GM21390 (cell line): ENCODE results near the gene PDS5A.
A peak's percentile ranks its signal among the peaks of the same experiment; 100 is the strongest.
"Not testable (repeated sequence)": the region's sequence is repeated elsewhere in the genome, so short reads cannot be mapped to it uniquely, and the experiment has no call there.

Experiments used
- ATAC-seq: cut with Tn5 transposase; IDR thresholded peaks from one replicate; pipeline ENCODE4 v1.9.1; 2021; ENCODE audit not compliant: unreplicated experiment

The PDS5A gene

GRCh38 chr4:39977489-39978377, at the start of gene PDS5A:
PDS5A (minus strand) TSS chr4:39977911; CDS start chr4:39976577, 1,334 bp downstream.
- ATAC-seq = peak; percentile 72

- ATAC-seq = not testable (repeated sequence)
These were observed 46.3 kb upstream of the PDS5A start for GRCh38 chr4:40024049-40024448.

GRCh38 chr4:40021116-40021515, 43.4 kb upstream of the PDS5A start:
- not testable (repeated sequence) for ATAC-seq

- no peak for ATAC-seq
These were observed 42.5 kb upstream of the PDS5A start for GRCh38 chr4:40020221-40020620.

- ATAC-seq = no peak
These were observed 38.3 kb upstream of the PDS5A start for GRCh38 chr4:40016007-40016406.

GRCh38 chr4:40003986-40004385, 26.3 kb upstream of the PDS5A start:
- ATAC-seq = no peak

GRCh38 chr4:40000711-40001110, 23.0 kb upstream of the PDS5A start:
- no peak for ATAC-seq

- no peak for ATAC-seq
These were observed 21.1 kb upstream of the PDS5A start for GRCh38 chr4:39998659-39999345.

- ATAC-seq = no peak
These were observed 19.1 kb upstream of the PDS5A start for GRCh38 chr4:39996811-39997210.

GRCh38 chr4:39994406-39994805, 16.7 kb upstream of the PDS5A start:
- ATAC-seq = no peak

- ATAC-seq = not testable (repeated sequence)
These were observed 11.7 kb upstream of the PDS5A start for GRCh38 chr4:39989381-39989780.

- ATAC-seq = no peak
These were observed 9.8 kb upstream of the PDS5A start for GRCh38 chr4:39987485-39987884.

GRCh38 chr4:39978904-39979303, 1.2 kb upstream of the PDS5A start:
- ATAC-seq = no peak

GRCh38 chr4:39978378-39978775, 666 bp upstream of the PDS5A start:
- no peak for ATAC-seq

- ATAC-seq = peak; percentile 24
These were observed 694 bp downstream of the PDS5A start for GRCh38 chr4:39976945-39977488.

GRCh38 chr4:39976141-39976944, 1.4 kb downstream of the PDS5A start:
- ATAC-seq = peak; percentile 34

- no peak for ATAC-seq
These were observed 2.1 kb downstream of the PDS5A start for GRCh38 chr4:39975488-39976089.

GRCh38 chr4:39973052-39973451, 4.7 kb downstream of the PDS5A start:
- ATAC-seq = not testable (repeated sequence)

GRCh38 chr4:39970671-39971640, 6.8 kb downstream of the PDS5A start:
- ATAC-seq = peak; percentile 74
